ENCODE data around the gene MRPL38. TPM values are rescaled to one million over a fixed set of nuclear protein-coding genes. Genes with fewer than 3 reads are reported as not detected.
A peak's percentile ranks its signal among the peaks of the same experiment; 100 is the strongest.

MRPL38 gene
- polyA plus RNA-seq, 1 of the 3 experiments (the other 2 are of a cell fraction): 93.9 TPM

DNA sequence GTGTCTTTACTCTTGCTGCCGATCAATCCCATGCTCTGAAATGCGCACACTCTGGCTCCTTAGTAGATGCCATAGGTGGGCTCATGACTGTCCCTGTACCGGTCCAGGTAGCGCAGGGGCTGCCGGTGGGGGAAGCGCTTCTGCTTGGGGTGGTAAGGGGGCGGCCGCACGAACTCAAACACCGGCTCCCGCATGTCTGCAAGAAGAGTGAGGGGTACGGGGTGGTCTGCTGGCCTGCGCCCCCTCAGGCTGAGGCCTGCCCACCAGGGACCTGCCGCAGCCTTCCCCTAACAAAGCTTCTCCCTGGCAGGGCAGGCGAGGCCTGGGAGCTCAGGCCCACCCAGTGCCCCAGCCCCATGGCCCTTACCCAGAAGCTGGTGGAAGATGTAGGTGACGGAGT, 5.9 kb downstream of the MRPL38 start:
- CTCF ChIA-PET: interaction anchor here (1.3 to 16.0 kb wide), 5 partner anchors 16 to 116 kb away, joined by 3 to 214 read pairs (median 5); partner anchors contain the start of gene TRIM47
- 96% methylated on average over 16 of the region's 16 CpGs for WGBS (ENCODE audit: low lambda C conversion rate)
- peaks cover 22% of the 10 kb centered on the region for H3F3A ChIP-seq (replicated peaks; ENCODE audit: insufficient read depth)

DNA sequence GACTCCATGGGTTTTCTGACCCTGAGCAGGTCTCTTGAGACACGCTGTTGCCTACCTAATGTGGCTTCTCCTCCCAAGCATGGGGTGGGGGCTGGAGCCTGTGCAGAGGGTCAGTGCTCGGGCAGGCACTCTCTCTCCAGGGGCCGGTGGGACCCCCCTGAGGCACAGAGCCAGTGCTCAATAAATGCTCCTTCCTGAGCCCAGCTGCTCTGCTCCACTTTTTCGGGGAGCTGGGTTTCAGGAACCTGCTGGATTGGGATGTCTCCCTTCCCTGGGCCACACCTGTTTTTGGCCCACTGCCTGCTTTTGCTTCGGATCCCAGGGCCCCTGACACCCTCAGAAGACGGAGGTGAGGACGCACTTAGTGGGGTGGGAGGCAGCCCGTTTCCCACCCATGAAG, 6.6 kb downstream of the MRPL38 start:
- Histone ChIP-seq H3K27me3 (ENCODE audit: insufficient read depth) (no peaks in the 10 kb centered on the region), H3K9me2 (no peaks in the 10 kb centered on the region), H3K4me2 (no peak overlapping the region), H3K79me2 (ENCODE audit: insufficient read depth) (peaks cover 41% of the 10 kb centered on the region), H3K4me3 (ENCODE audit: low read depth in 2 of 2, low read length in 1 of 2) (no peak overlapping the region), H4K20me1 (ENCODE audit: insufficient read depth) (no peaks in the 10 kb centered on the region), H3K9me3 (no peaks in the 10 kb centered on the region), H3F3A (replicated peaks; ENCODE audit: insufficient read depth) (peaks cover 14% of the 10 kb centered on the region), H3K4me1 (ENCODE audit: control insufficient read depth in 1 of 2, insufficient read depth in 2 of 2, low read depth in 1 of 2, low read length in 1 of 2) (peaks cover 9 to 13% of the 10 kb centered on the region in 2 experiments; a peak in 3 of 4 replicates), H2AFZ (ENCODE audit: low read depth) (no peak overlapping the region), H3K36me3 (replicated peaks in 1 of 2; ENCODE audit: control insufficient read depth in 1 of 2, insufficient read depth in 2 of 2, low read length in 1 of 2) (peaks cover 23 to 42% of the 10 kb centered on the region in 2 experiments), H3K9ac (no peak overlapping the region), H3K27ac (ENCODE audit: low read depth in 2 of 2, low read length in 1 of 2) (no peak overlapping the region)
- CTCF ChIA-PET: interaction anchor here (0.7 to 16.0 kb wide), 11 partner anchors 17 to 381 kb away, joined by 3 to 214 read pairs (median 14); partner anchors contain the start of genes GALK1, TRIM47 and WBP2
- no peak for TF ChIP-seq EZH2phosphoT487 (IDR thresholded peaks at IDR 0.05; ENCODE audit: borderline replicate concordance, low read depth)
- no peak for DNase-seq
- WGBS (ENCODE audit: low lambda C conversion rate): 93% methylated on average over 5 of the region's 8 CpGs
- POLR2A ChIA-PET: interaction anchor here (0.7 kb wide), 1 partner anchor 68 kb away, joined by 5 read pairs; no protein-coding TSS in a partner anchor

More for the DNA sequence above, 5.9 kb downstream of the MRPL38 start:
- Histone ChIP-seq H2AFZ (ENCODE audit: low read depth) (no peak overlapping the region), H3K9ac (no peak overlapping the region), H3K79me2 (ENCODE audit: insufficient read depth) (peaks cover 44% of the 10 kb centered on the region), H3K4me2 (no peak overlapping the region), H3K9me3 (no peaks in the 10 kb centered on the region), H3K4me3 (ENCODE audit: low read depth in 2 of 2, low read length in 1 of 2) (no peak overlapping the region), H3K27me3 (ENCODE audit: insufficient read depth) (no peaks in the 10 kb centered on the region), H4K20me1 (ENCODE audit: insufficient read depth) (no peaks in the 10 kb centered on the region), H3K9me2 (no peaks in the 10 kb centered on the region), H3K27ac (ENCODE audit: low read depth in 2 of 2, low read length in 1 of 2) (no peak overlapping the region), H3K4me1 (ENCODE audit: control insufficient read depth in 1 of 2, insufficient read depth in 2 of 2, low read depth in 1 of 2, low read length in 1 of 2) (peaks cover 10 to 13% of the 10 kb centered on the region in 2 experiments; a peak in 3 of 4 replicates), H3K36me3 (replicated peaks in 1 of 2; ENCODE audit: control insufficient read depth in 1 of 2, insufficient read depth in 2 of 2, low read length in 1 of 2) (peaks cover 26 to 42% of the 10 kb centered on the region in 2 experiments)
- DNase-seq: no peak
- POLR2A ChIA-PET: interaction anchor here (0.7 kb wide), 1 partner anchor 67 kb away, joined by 5 read pairs; no protein-coding TSS in a partner anchor
- TF ChIP-seq FOXJ3 (CRISPR knock-in tag; IDR thresholded peaks at IDR 0.05): no peak

DNA sequence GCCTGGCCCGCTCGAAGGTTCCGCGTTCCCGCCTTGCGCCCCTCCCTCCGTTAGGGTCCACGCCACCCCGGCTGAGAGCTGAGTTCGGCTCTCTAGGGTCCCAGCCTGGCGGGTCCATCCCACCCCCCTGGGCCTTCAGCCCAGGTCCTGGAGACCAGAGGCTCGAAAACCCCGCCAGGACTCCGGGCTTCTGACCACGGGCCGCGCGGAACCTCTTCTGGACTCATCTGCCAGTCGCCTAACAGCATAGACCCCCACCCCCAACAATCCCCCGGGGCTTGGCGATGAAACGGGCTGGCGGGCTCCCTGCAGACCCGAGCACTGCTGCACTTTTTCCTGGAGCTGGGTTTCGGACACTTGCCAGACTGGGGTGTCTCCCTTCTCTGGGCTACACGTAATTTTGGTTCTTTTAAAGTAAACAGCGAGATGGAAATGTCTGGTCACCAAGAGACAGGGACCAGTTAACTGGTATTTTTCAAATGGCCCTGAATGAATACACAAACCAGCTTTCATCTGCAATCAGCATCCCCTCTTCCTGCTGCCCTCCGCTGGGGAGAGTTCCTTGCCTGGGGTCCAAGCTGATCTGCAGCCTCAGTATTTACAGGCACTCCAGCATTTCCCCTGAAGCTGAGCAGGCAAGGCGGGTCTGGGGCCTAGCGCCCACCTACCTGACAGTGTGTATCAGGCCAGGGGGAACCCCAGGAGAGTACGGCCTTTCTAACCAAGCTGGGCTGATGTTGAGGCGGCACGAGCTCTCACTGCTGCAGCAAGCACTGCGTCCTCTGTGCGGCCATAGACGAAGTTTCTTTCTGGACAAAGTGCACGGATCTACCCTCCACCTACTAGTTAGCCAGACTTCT, 7.3 kb downstream of the MRPL38 start:
- no peaks in the 10 kb centered on the region for H4K20me1 ChIP-seq (ENCODE audit: insufficient read depth)
- POLR2A ChIA-PET: interaction anchor here (0.6 to 2.4 kb wide), 8 partner anchors 9 to 122 kb away, joined by 3 to 12 read pairs (median 4); partner anchors contain the start of genes ACOX1 and WBP2
- peaks cover 9 to 13% of the 10 kb centered on the region in 2 experiments; a peak in 3 of 4 replicates for H3K4me1 ChIP-seq (ENCODE audit: control insufficient read depth in 1 of 2, insufficient read depth in 2 of 2, low read depth in 1 of 2, low read length in 1 of 2)
- H3K27ac ChIP-seq (ENCODE audit: low read depth in 2 of 2, low read length in 1 of 2): peak overlapping the region; percentile 69 to 91; a peak in 2 of 4 replicates
- no peaks in the 10 kb centered on the region for H3K9me2 ChIP-seq
- H3K27me3 ChIP-seq (ENCODE audit: insufficient read depth): no peaks in the 10 kb centered on the region
- peaks cover 14% of the 10 kb centered on the region for H3F3A ChIP-seq (replicated peaks; ENCODE audit: insufficient read depth)
- peak overlapping the region in 1 of 2 experiments; percentile 73; a peak in 1 of 4 replicates for H3K4me3 ChIP-seq (ENCODE audit: low read depth in 2 of 2, low read length in 1 of 2)
- H3K9ac ChIP-seq: peak overlapping the region; percentile 87; the same call in 1 of the 2 replicates
- H3K9me3 ChIP-seq: no peaks in the 10 kb centered on the region
- H2AFZ ChIP-seq (ENCODE audit: low read depth): no peak overlapping the region
- no peak for DNase-seq
- WGBS (ENCODE audit: low lambda C conversion rate): 88% methylated on average over 31 of the region's 37 CpGs
- peaks cover 16 to 42% of the 10 kb centered on the region in 2 experiments for H3K36me3 ChIP-seq (replicated peaks in 1 of 2; ENCODE audit: control insufficient read depth in 1 of 2, insufficient read depth in 2 of 2, low read length in 1 of 2)
- CTCF ChIA-PET: interaction anchor here (0.7 to 16.0 kb wide), 19 partner anchors 9 to 637 kb away, joined by 3 to 214 read pairs (median 6); partner anchors contain the start of genes GALK1, MRPL38, SMIM5 and TRIM47
- peak overlapping the region; percentile 94; the same call in 1 of the 2 replicates for H3K4me2 ChIP-seq
- peaks cover 36% of the 10 kb centered on the region for H3K79me2 ChIP-seq (ENCODE audit: insufficient read depth)
- TF ChIP-seq, protein P1, sequence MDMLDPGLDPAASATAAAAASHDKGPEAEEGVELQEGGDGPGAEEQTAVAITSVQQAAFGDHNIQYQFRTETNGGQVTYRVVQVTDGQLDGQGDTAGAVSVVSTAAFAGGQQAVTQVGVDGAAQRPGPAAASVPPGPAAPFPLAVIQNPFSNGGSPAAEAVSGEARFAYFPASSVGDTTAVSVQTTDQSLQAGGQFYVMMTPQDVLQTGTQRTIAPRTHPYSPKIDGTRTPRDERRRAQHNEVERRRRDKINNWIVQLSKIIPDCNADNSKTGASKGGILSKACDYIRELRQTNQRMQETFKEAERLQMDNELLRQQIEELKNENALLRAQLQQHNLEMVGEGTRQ (IDR thresholded peaks at IDR 0.05; ENCODE audit: borderline replicate concordance, low read depth, low read length): no peak
- TF ChIP-seq PBX3 (IDR thresholded peaks at IDR 0.05): no peak
- no peak for TF ChIP-seq NFIC (IDR thresholded peaks at IDR 0.05; ENCODE audit: borderline replicate concordance)
- TF ChIP-seq SMC3 (IDR thresholded peaks at IDR 0.05; ENCODE audit: low read depth, low read length): no peak
- no peak for TF ChIP-seq REST (IDR thresholded peaks at IDR 0.05; ENCODE audit: low read depth, low read length)
- TF ChIP-seq FOXJ3 (CRISPR knock-in tag; IDR thresholded peaks at IDR 0.05): no peak
- no peak for TF ChIP-seq IRF3 (IDR thresholded peaks at IDR 0.05; ENCODE audit: low read depth, low read length)
- TF ChIP-seq JUND (IDR thresholded peaks at IDR 0.05): no peak
- no peak for TF ChIP-seq EP300 (IDR thresholded peaks at IDR 0.05; ENCODE audit: borderline replicate concordance in 1 of 2, low read depth in 1 of 2, low read length in 1 of 2)
